ENCODE data around the gene SRSF10. TPM values are rescaled to one million over a fixed set of nuclear protein-coding genes. Genes with fewer than 3 reads are reported as not detected.
"Not testable (repeated sequence)": the region's sequence is repeated elsewhere in the genome, so short reads cannot be mapped to it uniquely, and the experiment has no call there.

Gene SRSF10
- total and polyA plus RNA-seq, 10 donors, result 54.5 to 146 (median 98.2) TPM

GRCh38 chr1:23997812-23998211, 17.7 kb upstream of the SRSF10 start:
- Histone ChIP-seq H3K4me3 (no peak overlapping the region), H3K9me3 (no peaks in the 10 kb centered on the region), H3K4me1 (no peaks in the 10 kb centered on the region), H3K36me3 (no peaks in the 10 kb centered on the region), H3K27me3 (replicated peaks in 1 of 7) (no peaks in the 10 kb centered on the region), H3K27ac (no peak overlapping the region)
- DNase-seq, result no peak
- WGBS, 5 donors, result 71 to 91% (median 74%) methylated on average over 1 of the region's 1 CpG
- intact Hi-C loops (cut with DNase I; ENCODE audit: low total_unique reads), result no loop called here
- TF ChIP-seq CTCF (IDR thresholded peaks at IDR 0.05 in 8 of 11, conservative IDR thresholded peaks at IDR 0.05 in 3 of 11), result no peak
- TF ChIP-seq POLR2AphosphoS5 (IDR thresholded peaks at IDR 0.05), result no peak
- TF ChIP-seq POLR2A (IDR thresholded peaks at IDR 0.05), result no peak

GRCh38 chr1:23996700-23997229, 16.6 kb upstream of the SRSF10 start:
- no peak for DNase-seq
- Histone ChIP-seq H3K4me3 (no peak overlapping the region), H3K27ac (no peak overlapping the region), H3K36me3 (no peaks in the 10 kb centered on the region), H3K27me3 (replicated peaks in 1 of 7) (no peaks in the 10 kb centered on the region), H3K9me3 (no peaks in the 10 kb centered on the region), H3K4me1 (no peaks in the 10 kb centered on the region)
- WGBS, 5 donors, result 86 to 94% (median 94%) methylated on average over 10 of the region's 10 CpGs
- TF ChIP-seq POLR2AphosphoS5 (IDR thresholded peaks at IDR 0.05), result no peak
- no peak for TF ChIP-seq CTCF (IDR thresholded peaks at IDR 0.05 in 8 of 11, conservative IDR thresholded peaks at IDR 0.05 in 3 of 11)
- no peak for TF ChIP-seq POLR2A (IDR thresholded peaks at IDR 0.05)
- intact Hi-C loops (cut with DNase I; ENCODE audit: low total_unique reads), result no loop called here

- no peaks in the 10 kb centered on the region for H3K27me3 ChIP-seq (replicated peaks in 1 of 7)
- no peaks in the 10 kb centered on the region for H3K36me3 ChIP-seq
- no peak overlapping the region for H3K27ac ChIP-seq
- 63 to 81% (median 70%) methylated on average over 13 of the region's 13 CpGs for WGBS, 5 donors
- no peaks in the 10 kb centered on the region for H3K9me3 ChIP-seq
- TF ChIP-seq CTCF (IDR thresholded peaks at IDR 0.05 in 8 of 11, conservative IDR thresholded peaks at IDR 0.05 in 3 of 11) (no peak), POLR2AphosphoS5 (IDR thresholded peaks at IDR 0.05) (no peak), POLR2A (IDR thresholded peaks at IDR 0.05) (no peak)
- H3K4me3 ChIP-seq, result no peak overlapping the region
- intact Hi-C loops (cut with DNase I; ENCODE audit: low total_unique reads), result no loop called here
- DNase-seq, result no peak
- no peaks in the 10 kb centered on the region for H3K4me1 ChIP-seq
These were observed 15.3 kb upstream of the SRSF10 start for GRCh38 chr1:23995431-23995837.

GRCh38 chr1:23992011-23992410, 11.9 kb upstream of the SRSF10 start:
- H3K4me3 ChIP-seq; intact Hi-C loops (cut with DNase I; ENCODE audit: low total_unique reads); H3K4me1 ChIP-seq; DNase-seq; H3K9me3 ChIP-seq; H3K36me3 ChIP-seq; H3K27ac ChIP-seq; H3K27me3 ChIP-seq (replicated peaks in 1 of 7): not testable (repeated sequence)
- WGBS, 5 donors, result 78 to 91% (median 83%) methylated on average over 13 of the region's 13 CpGs

- WGBS, 5 donors, result 63 to 80% (median 73%) methylated on average over 3 of the region's 3 CpGs
- Histone ChIP-seq H3K36me3 (no peaks in the 10 kb centered on the region), H3K4me3 (no peak overlapping the region)
These were observed 9.1 kb upstream of the SRSF10 start for GRCh38 chr1:23989263-23989662.

GRCh38 chr1:23987038-23987437, 6.9 kb upstream of the SRSF10 start:
- intact Hi-C loops (cut with DNase I; ENCODE audit: low total_unique reads); H3K9me3 ChIP-seq; H3K27me3 ChIP-seq (replicated peaks in 1 of 7); H3K36me3 ChIP-seq; H3K27ac ChIP-seq; DNase-seq; H3K4me3 ChIP-seq: not testable (repeated sequence)
- 90 to 97% (median 94%) methylated on average over 15 to 23 of the region's 23 CpGs for WGBS, 5 donors
- H3K4me1 ChIP-seq, result peaks cover 0 to 13% (median 0%) of the 10 kb centered on the region in 6 donors

More at GRCh38 chr1:23989263-23989662, 9.1 kb upstream of the SRSF10 start:
- Histone ChIP-seq H3K27ac (no peak overlapping the region), H3K9me3 (no peaks in the 10 kb centered on the region), H3K4me1 (peaks cover 0 to 11% (median 0%) of the 10 kb centered on the region in 6 donors), H3K27me3 (replicated peaks in 1 of 7) (no peaks in the 10 kb centered on the region)
- DNase-seq, result no peak
- TF ChIP-seq POLR2AphosphoS5 (IDR thresholded peaks at IDR 0.05) (no peak), POLR2A (IDR thresholded peaks at IDR 0.05) (no peak), CTCF (IDR thresholded peaks at IDR 0.05 in 8 of 11, conservative IDR thresholded peaks at IDR 0.05 in 3 of 11) (no peak)
- intact Hi-C loops (cut with DNase I; ENCODE audit: low total_unique reads), result no loop called here
